Suprapubic skin (tissue), 4 donors: ENCODE results near the gene SLC16A12.

Source experiments
- CTCF ChIP-seq, 2 donors: fragments of 200-600 bp in 1 of 2; fragments of 450-650 bp in 1 of 2; sonication (generic) in 1 of 2; IDR thresholded peaks; one replicate each; pipeline ENCODE4 v1.5.1; 2016 to 2019; ENCODE audit warnings: antibody characterized with exemption in 2 of 2, mild to moderate bottlenecking in 1 of 2, moderate library complexity in 1 of 2
- EP300 ChIP-seq: sonication (generic); formaldehyde crosslinking; IDR thresholded peaks from one replicate; pipeline ENCODE4 v1.6.1; 2017; ENCODE audit warnings: antibody characterized with exemption
- POLR2AphosphoS5 ChIP-seq, 3 donors: sonication (generic); formaldehyde crosslinking; IDR thresholded peaks; one replicate each; pipeline ENCODE4 v1.6.1; 2017; ENCODE audit warnings: antibody characterized with exemption in 3 of 3

- no peak for TF ChIP-seq CTCF (IDR thresholded peaks at IDR 0.05)
- no peak for TF ChIP-seq EP300
- TF ChIP-seq POLR2AphosphoS5 (IDR thresholded peaks at IDR 0.05) = no peak
Observed at GRCh38 chr10:89505640-89506275, 29.6 kb downstream of the SLC16A12 start.
